HCT116 (cell line): ENCODE measurements around the gene EIF6. TPM values are rescaled to one million over a fixed set of nuclear protein-coding genes. Genes with fewer than 3 reads are reported as not detected.

Experiments
- ATAC-seq: fragments of 200-7000 bp; cut with Tn5 transposase; 2 replicates; pipeline ENCODE4 v1.9.1; 2020; ENCODE audit warnings: mild to moderate bottlenecking, moderate library complexity
- BruUV-seq: library from RNA; stranded (reverse); fragments of 400-500 nt; replicated peaks from 2 replicates; lab custom pipeline; 2021; lab: Mats Ljungman, UMichigan
- CTCF ChIA-PET: fragments of 300-600 bp; sonication (Branson Sonifier 250); formaldehyde crosslinking; loops from one replicate; lab custom pipeline; 2021; ENCODE audit warnings: antibody characterized with exemption; lab: Charles Lee
- POLR2A ChIA-PET: fragments of 300-600, 350-600 bp; sonication (Branson Sonifier 250); formaldehyde crosslinking; loops from one replicate; lab custom pipeline; 2021; ENCODE audit warnings: antibody characterized with exemption; lab: Charles Lee
- RAD21 ChIA-PET, 2 experiments: fragments of 300-600 bp; sonication (Branson Sonifier 250); formaldehyde crosslinking; loops; one replicate each; lab custom pipeline; 2023; ENCODE audit warnings: low total read pairs in 2 of 2; ENCODE audit not compliant: uncharacterized antibody in 2 of 2, unreplicated experiment in 2 of 2, low non-redundant PET in 1 of 2; lab: Charles Lee
- DNase-seq: peaks from one replicate; pipeline ENCODE4 v3.0.0-alpha.2; 2010; ENCODE audit warnings: low read depth, low spot score
- H2AFZ ChIP-seq: fragments of 200-600 bp; shearing (Covaris generic), sonication (generic); 2 replicates; pipeline ENCODE4 v1.6.1; 2017; ENCODE audit warnings: low read depth, mixed run types, mixed read lengths, antibody characterized with exemption, low read length; ENCODE audit not compliant: poor library complexity, severe bottlenecking
- H3K27ac ChIP-seq: 2 replicates; pipeline ENCODE4 v1.5.1; 2012; ENCODE audit warnings: low read depth, low read length
- H3K27me3 ChIP-seq: fragments of 200-600 bp; sonication (generic); 2 replicates; pipeline ENCODE4 v1.6.1; 2016; ENCODE audit warnings: mixed run types, low read length, mixed read lengths; ENCODE audit not compliant: insufficient read depth
- H3K36me3 ChIP-seq, 2 experiments: fragments of 200-500 bp in 1 of 2; fragments of 200-600 bp in 1 of 2; sonication (Bioruptor generic) in 1 of 2; sonication (generic) in 1 of 2; 2 replicates each; pipeline versions ENCODE4 v1.5.1 to v1.6.1; 2014 to 2016; ENCODE audit warnings: low read length in 2 of 2, inconsistent platforms in 1 of 2, mixed read lengths in 1 of 2, mixed run types in 1 of 2; ENCODE audit not compliant: insufficient read depth in 2 of 2, control insufficient read depth in 1 of 2
- H3K4me1 ChIP-seq, 2 experiments: fragments of 200-600 bp in 1 of 2; sonication (generic) in 1 of 2; 2 replicates each; pipeline versions ENCODE4 v1.5.1 to v1.6.1; 2012 to 2017; ENCODE audit warnings: low read length in 2 of 2, inconsistent platforms in 1 of 2, mild to moderate bottlenecking in 1 of 2, mixed read lengths in 1 of 2, mixed run types in 1 of 2, moderate library complexity in 1 of 2; ENCODE audit not compliant: insufficient read depth in 2 of 2, control insufficient read depth in 1 of 2
- H3K4me2 ChIP-seq: fragments of 200-600 bp; sonication (generic); 2 replicates; pipeline ENCODE4 v1.6.1; 2017; ENCODE audit warnings: mixed run types, low read length, mixed read lengths
- H3K4me3 ChIP-seq, 2 experiments: fragments of 200-600 bp in 1 of 2; sonication (generic) in 1 of 2; replicated peaks in 1 of 2; 2 replicates each; pipeline ENCODE4 v1.5.1; 2011 to 2016; ENCODE audit warnings: low read length in 2 of 2, control low read depth in 1 of 2, low read depth in 1 of 2, mild to moderate bottlenecking in 1 of 2, mixed read lengths in 1 of 2, mixed run types in 1 of 2
- H3K79me2 ChIP-seq: fragments of 200-600 bp; sonication (generic); 2 replicates; pipeline ENCODE4 v1.6.1; 2017; ENCODE audit warnings: mild to moderate bottlenecking, mixed run types, low read length, moderate library complexity, mixed read lengths; ENCODE audit not compliant: insufficient read depth
- H3K9ac ChIP-seq: fragments of 200-600 bp; sonication (generic); 2 replicates; pipeline ENCODE4 v1.6.1; 2016; ENCODE audit warnings: low read length, mixed read lengths
- H3K9me2 ChIP-seq: fragments of 200-600 bp; sonication (generic), shearing (Covaris generic); 2 replicates; pipeline ENCODE4 v1.6.1; 2017; ENCODE audit warnings: mixed run types, mild to moderate bottlenecking, moderate library complexity; ENCODE audit not compliant: insufficient read depth
- H3K9me3 ChIP-seq, 2 experiments: fragments of 200-500 bp in 1 of 2; fragments of 200-600 bp in 1 of 2; sonication (Bioruptor generic) in 1 of 2; sonication (generic) in 1 of 2; 2 replicates each; pipeline ENCODE4 v1.6.1; 2014 to 2017; ENCODE audit warnings: low read length in 2 of 2, mixed read lengths in 2 of 2, inconsistent platforms in 1 of 2, low read depth in 1 of 2, mild to moderate bottlenecking in 1 of 2, mixed run types in 1 of 2, moderate library complexity in 1 of 2; ENCODE audit not compliant: control insufficient read depth in 1 of 2, insufficient read depth in 1 of 2
- H4K20me1 ChIP-seq: fragments of 200-600 bp; sonication (generic), shearing (Covaris generic); 2 replicates; pipeline ENCODE4 v1.6.1; 2017; ENCODE audit warnings: mixed run types, mild to moderate bottlenecking, moderate library complexity; ENCODE audit not compliant: insufficient read depth
- CTCF ChIP-seq, 3 experiments: fragments of 200-600 bp in 1 of 3; sonication (generic) in 1 of 3; IDR thresholded peaks in 2 of 3; conservative IDR thresholded peaks in 1 of 3; 2 replicates each; pipeline ENCODE4 v1.5.1; 2012 to 2017; ENCODE audit warnings: low read depth in 2 of 3, low read length in 2 of 3, antibody characterized with exemption in 1 of 3, borderline replicate concordance in 1 of 3, control low read depth in 1 of 3, mild to moderate bottlenecking in 1 of 3, mixed read lengths in 1 of 3, mixed run types in 1 of 3, moderate library complexity in 1 of 3; ENCODE audit not compliant: insufficient read depth in 1 of 3
- EGR1 ChIP-seq: IDR thresholded peaks from 2 replicates; pipeline ENCODE4 v1.6.1; 2012; ENCODE audit warnings: low read depth
- MAX ChIP-seq: IDR thresholded peaks from 2 replicates; pipeline ENCODE4 v1.6.1; 2012
- YY1 ChIP-seq: IDR thresholded peaks from 2 replicates; pipeline ENCODE4 v1.6.1; 2011; ENCODE audit warnings: low read length, low read depth, moderate library complexity, mild to moderate bottlenecking; ENCODE audit not compliant: insufficient replicate concordance; ENCODE audit errors: extremely low read depth
- ZFX ChIP-seq: fragments of 450-650 bp; IDR thresholded peaks from 2 replicates; pipeline ENCODE4 v1.6.1; 2017
- intact Hi-C: fragments of 100-400 bp; cut with micrococcal nuclease; formaldehyde crosslinking; loops from 2 replicates; pipeline ENCODE4 v1.10.0; 2022
- total RNA-seq: library from RNA; stranded (reverse); gene quantifications from one replicate; pipeline ENCODE4 v1.2.1, GENCODE V29; 2021; ENCODE audit not compliant: unreplicated experiment

The EIF6 gene
- total RNA-seq, 1 experiment from 2014 or later, result 209 TPM

- TF ChIP-seq ZFX (no peak), MAX (no peak), YY1 (no peak), CTCF (IDR thresholded peaks at IDR 0.05 in 2 of 3, conservative IDR thresholded peaks at IDR 0.05 in 1 of 3; ENCODE audit: borderline replicate concordance in 1 of 3, insufficient read depth in 1 of 3, low read depth in 2 of 3, low read length in 2 of 3) (no peak), EGR1 (no peak)
- no peak overlapping the region for H2AFZ ChIP-seq
- no peaks in the 10 kb centered on the region for H4K20me1 ChIP-seq
- RAD21 ChIA-PET, result interaction anchor here in 1 of 2 experiments (1.2 kb wide), 1 partner anchor 13 kb away, joined by 4 read pairs; no protein-coding TSS in a partner anchor
- no peak for DNase-seq
- H3K27ac ChIP-seq, result peak overlapping the region; percentile 69
- POLR2A ChIA-PET, result interaction anchor here (0.7 to 1.9 kb wide), 6 partner anchors 10 to 135 kb away, joined by 3 to 19 read pairs (median 4); partner anchors contain the start of gene MMP24OS
- ATAC-seq, result peak; percentile 34; the same call in 1 of the 2 replicates
- peaks cover 53 to 80% of the 10 kb centered on the region in 2 experiments for H3K4me1 ChIP-seq
- CTCF ChIA-PET, result interaction anchor here (2.9 to 3.0 kb wide), 2 partner anchors 10 to 14 kb away, joined by 24 to 41 read pairs; no protein-coding TSS in a partner anchor
- H3K4me2 ChIP-seq, result peak overlapping the region; percentile 63
- BruUV-seq, result no TSS peak
- peak overlapping the region in 1 of 2 experiments; percentile 8; a peak in 1 of 4 replicates for H3K4me3 ChIP-seq
- no peaks in the 10 kb centered on the region for H3K9me2 ChIP-seq
- no peaks in the 10 kb centered on the region for H3K79me2 ChIP-seq
- intact Hi-C loops, result no loop called here
- H3K9me3 ChIP-seq, result no peaks in the 10 kb centered on the region
- H3K36me3 ChIP-seq, result no peaks in the 10 kb centered on the region
- H3K27me3 ChIP-seq, result no peaks in the 10 kb centered on the region
- peak overlapping the region; percentile 55 for H3K9ac ChIP-seq
Observed at GRCh38 chr20:35319192-35319870, 34.8 kb upstream of the EIF6 start.
